GM12878 (cell line): Measurements from ENCODE around the gene RAD52. TPM values are rescaled to one million over a fixed set of nuclear protein-coding genes. Genes with fewer than 3 reads are reported as not detected.
A peak's percentile ranks its signal among the peaks of the same experiment; 100 is the strongest.

Experiments
- ATAC-seq: fragments of 200-7000 bp; cut with Tn5 transposase; 3 replicates; pipeline ENCODE4 v1.9.1; 2020; ENCODE audit warnings: mild to moderate bottlenecking, moderate library complexity
- BruUV-seq: library from RNA; stranded (reverse); fragments of 400-500 nt; replicated peaks from 2 replicates; lab custom pipeline; 2021; lab: Mats Ljungman, UMichigan
- CTCF ChIA-PET: fragments of 300-600 bp; sonication (Branson Sonifier 250); formaldehyde crosslinking; extraction: SDS; loops from one replicate; lab custom pipeline; 2021; ENCODE audit warnings: inconsistent platforms; lab: Yijun Ruan, JAX
- POLR2A ChIA-PET: fragments of 350-600 bp; formaldehyde crosslinking; extraction: SDS; loops from one replicate; lab custom pipeline; 2021; ENCODE audit warnings: inconsistent platforms; lab: Charles Lee
- RAD21 ChIA-PET: fragments of 300-600 bp; sonication (Branson Sonifier 250); formaldehyde crosslinking; loops from one replicate; lab custom pipeline; 2023; ENCODE audit warnings: antibody characterized with exemption; ENCODE audit not compliant: unreplicated experiment; lab: Charles Lee
- SMC1A ChIA-PET: fragments of 300-600 bp; sonication (Branson Sonifier 250); formaldehyde crosslinking; loops from one replicate; lab custom pipeline; 2023; ENCODE audit not compliant: unreplicated experiment, uncharacterized antibody; lab: Charles Lee
- DNase-seq: peaks from one replicate; pipeline ENCODE4 v3.0.0-alpha.2; 2011; ENCODE audit warnings: low read depth, low spot score
- FAIRE-seq: peaks from 3 replicates; lab custom pipeline; 2011; peaks lifted over from hg19 to GRCh38; lab: Jason Lieb, UNC
- H2AFZ ChIP-seq: 2 replicates; pipeline ENCODE4 v1.6.0; 2011; ENCODE audit warnings: low read depth, low read length, control low read depth; ENCODE audit not compliant: control insufficient read depth
- H3K27ac ChIP-seq: 2 replicates; pipeline ENCODE4 v1.5.1; 2011; ENCODE audit warnings: control low read depth; ENCODE audit not compliant: control insufficient read depth, insufficient read depth
- H3K27me3 ChIP-seq, 2 experiments: replicated peaks in 1 of 2; 2 replicates each; pipeline versions ENCODE4 v1.6.0 to v1.6.1; 2011; ENCODE audit warnings: low read length in 1 of 2; ENCODE audit not compliant: control insufficient read depth in 2 of 2, insufficient read depth in 2 of 2
- H3K36me3 ChIP-seq, 2 experiments: 2 replicates each; pipeline ENCODE4 v1.5.1; 2011; ENCODE audit warnings: low read length in 1 of 2; ENCODE audit not compliant: control insufficient read depth in 2 of 2, insufficient read depth in 2 of 2
- H3K4me1 ChIP-seq: 2 replicates; pipeline ENCODE4 v1.6.1; 2011; ENCODE audit warnings: mild to moderate bottlenecking, low read length, moderate library complexity, mixed read lengths; ENCODE audit not compliant: control insufficient read depth, insufficient read depth
- H3K4me2 ChIP-seq: 2 replicates; pipeline ENCODE4 v1.6.0; 2011; ENCODE audit warnings: control low read depth; ENCODE audit not compliant: control insufficient read depth, insufficient read depth
- H3K4me3 ChIP-seq: fragments of 200-600 bp; sonication (generic); 2 replicates; pipeline ENCODE4 v1.5.1; 2016
- H3K79me2 ChIP-seq: 2 replicates; pipeline ENCODE4 v1.6.0; 2011; ENCODE audit warnings: low read length; ENCODE audit not compliant: control insufficient read depth, insufficient read depth
- H3K9ac ChIP-seq: 2 replicates; pipeline ENCODE4 v1.8.0; 2011; ENCODE audit warnings: low read length, control low read depth, mixed read lengths; ENCODE audit not compliant: control insufficient read depth, insufficient read depth
- H3K9me3 ChIP-seq: replicated peaks from 3 replicates; pipeline ENCODE4 v1.5.1; 2011; ENCODE audit warnings: mild to moderate bottlenecking, low read length; ENCODE audit not compliant: control insufficient read depth, insufficient read depth
- H4K20me1 ChIP-seq: 2 replicates; pipeline ENCODE4 v1.6.0; 2011; ENCODE audit not compliant: control insufficient read depth, insufficient read depth
- CTCF ChIP-seq, 3 experiments: IDR thresholded peaks in 2 of 3; conservative IDR thresholded peaks in 1 of 3; 2 replicates each; pipeline ENCODE4 v1.5.1; 2011; ENCODE audit warnings: low read depth in 3 of 3, low read length in 3 of 3, mild to moderate bottlenecking in 3 of 3, control low read depth in 2 of 3, moderate library complexity in 2 of 3, inconsistent platforms in 1 of 3, mixed read lengths in 1 of 3; ENCODE audit not compliant: control insufficient read depth in 2 of 3, insufficient read depth in 1 of 3; ENCODE audit errors: extremely low read depth in 1 of 3
- CUX1 ChIP-seq: IDR thresholded peaks from 2 replicates; pipeline ENCODE4 v1.6.1; 2012; ENCODE audit warnings: improper control_type of control experiment, low read depth, low read length; ENCODE audit not compliant: insufficient replicate concordance
- KDM1A ChIP-seq: fragments of 200-600 bp; sonication (generic); IDR thresholded peaks from 2 replicates; pipeline ENCODE4 v1.6.1; 2016; ENCODE audit warnings: borderline replicate concordance
- MEF2A ChIP-seq: IDR thresholded peaks from 2 replicates; pipeline ENCODE4 v1.6.1; 2011; ENCODE audit warnings: low read depth, mild to moderate bottlenecking, low read length, moderate library complexity; ENCODE audit not compliant: insufficient read depth
- MLLT1 ChIP-seq: fragments of 450-650 bp; IDR thresholded peaks from 2 replicates; pipeline ENCODE4 v1.6.1; 2016; ENCODE audit warnings: mild to moderate bottlenecking
- NR2F1 ChIP-seq: fragments of 450-650 bp; conservative IDR thresholded peaks from 2 replicates; pipeline ENCODE4 v1.6.1; 2017; ENCODE audit warnings: mild to moderate bottlenecking
- YY1 ChIP-seq: IDR thresholded peaks from 2 replicates; pipeline ENCODE4 v1.6.1; 2011; ENCODE audit warnings: low read depth, mild to moderate bottlenecking, low read length
- WGBS: methylation state at CpG from one replicate; pipeline ENCODE4 v1.1.6; 2016; ENCODE audit warnings: low lambda C conversion rate; ENCODE audit not compliant: insufficient replicate concordance, insufficient coverage; ENCODE audit errors: missing lambda C conversion rate; 5-methylcytosine and 5-hydroxymethylcytosine counted together
- in situ Hi-C: fragments of 300-500 bp; cut with MboI; formaldehyde crosslinking; loops from 9 replicates; pipeline ENCODE4 v1.14.3; 2018; ENCODE audit warnings: mixed read lengths
- intact Hi-C: fragments of 100-400 bp; cut with micrococcal nuclease; formaldehyde crosslinking; loops from one replicate; pipeline ENCODE4 v1.14.2; 2022; ENCODE audit not compliant: unreplicated experiment
- polyA plus RNA-seq, 11 experiments: library from polyadenylated mRNA; depleted of rRNA in 4 of 11; unstranded in 6 of 11; stranded (reverse) in 5 of 11; fragments of >200 nt; fragmentation: Nextera tagmentation in 4 of 11; fragmentation: Illumina TruSeq in 1 of 11; extraction: Ambion mirVana in 4 of 11; extraction: Trizol in 1 of 11; gene quantifications; 1 replicate in 1 of 11; 2 replicates in 10 of 11; pipeline versions ENCODE4 v1.2.1 to v1.2.3, GENCODE V29; 2011 to 2016; ENCODE audit warnings: inconsistent platforms in 2 of 11, missing spikeins in 2 of 11, low read depth in 1 of 11
- total RNA-seq, 4 experiments: library from RNA; depleted of rRNA in 3 of 4; stranded (reverse); fragments of >200 nt in 3 of 4; fragmentation: Illumina TruSeq in 1 of 4; extraction: Trizol in 1 of 4; gene quantifications; 2 replicates each; pipeline versions ENCODE4 v1.2.1 to v1.2.3, GENCODE V29; 2013 to 2021

The RAD52 gene
- total and polyA plus RNA-seq, 10 of the 15 experiments (the other 5 are each of a cell fraction or from before 2014, with no cell fraction given): 2.0 to 15.7 (median 8.9) TPM

GRCh38 chr12:977156-977555 is 27.7 kb upstream of the RAD52 start:
- no peak overlapping the region for H2AFZ ChIP-seq
- TF ChIP-seq KDM1A (no peak), CTCF (IDR thresholded peaks at IDR 0.05 in 2 of 3, conservative IDR thresholded peaks at IDR 0.05 in 1 of 3; ENCODE audit: control insufficient read depth in 2 of 3, extremely low read depth in 1 of 3, insufficient read depth in 1 of 3, low read depth in 3 of 3, low read length in 3 of 3) (peak in 2 of 3 experiments; percentile 18 to 28; a peak in 1 of 6 replicates), YY1 (peak; percentile 46; the same call in 1 of the 2 replicates), NR2F1 (peak; percentile 74)
- TF ChIP-seq, all 136 proteins: peak for 3
- ATAC-seq: peak; percentile 38; the same call in 2 of the 3 replicates
- in situ Hi-C loops (no loop called here), intact Hi-C loops (no loop called here)
- DNase-seq: no peak
- CTCF ChIA-PET: no interaction called here
- Histone ChIP-seq H3K79me2 (no peaks in the 10 kb centered on the region), H3K9me3 (no peaks in the 10 kb centered on the region; the same call in 2 of the 3 replicates), H3K27me3 (peaks cover 0 to 3% of the 10 kb centered on the region in 2 experiments; a peak in 2 of 4 replicates), H4K20me1 (no peaks in the 10 kb centered on the region; the same call in 1 of the 2 replicates), H3K4me1 (0 out of 2 replicates have a peak, but pooled peaks cover 2% of the 10 kb centered on the region), H3K4me3 (no peak overlapping the region), H3K27ac (no peak overlapping the region), H3K36me3 (no peaks in the 10 kb centered on the region), H3K9ac (no peak overlapping the region), H3K4me2 (no peak overlapping the region)
- SMC1A ChIA-PET: no interaction called here
- RAD21 ChIA-PET: interaction anchor here (0.6 kb wide), 1 partner anchor 545 kb away, joined by 3 read pairs; no protein-coding TSS in a partner anchor
- POLR2A ChIA-PET: no interaction called here
- 42% methylated on average over 4 of the region's 4 CpGs for WGBS
- no peak for FAIRE-seq
- BruUV-seq: no TSS peak

- Histone ChIP-seq H3K4me1 (0 out of 2 replicates have a peak, but pooled peaks cover 2% of the 10 kb centered on the region), H3K9ac (no peak overlapping the region), H3K27ac (no peak overlapping the region), H4K20me1 (no peaks in the 10 kb centered on the region; the same call in 1 of the 2 replicates), H3K36me3 (no peaks in the 10 kb centered on the region), H2AFZ (no peak overlapping the region), H3K4me2 (no peak overlapping the region), H3K4me3 (no peak overlapping the region), H3K79me2 (no peaks in the 10 kb centered on the region), H3K27me3 (peaks cover 0 to 3% of the 10 kb centered on the region in 2 experiments; a peak in 1 of 4 replicates), H3K9me3 (no peaks in the 10 kb centered on the region; the same call in 2 of the 3 replicates)
- CTCF ChIA-PET: no interaction called here
- TF ChIP-seq MEF2A (no peak), MLLT1 (no peak), YY1 (no peak), CUX1 (no peak)
- intact Hi-C loops: no loop called here
- SMC1A ChIA-PET: no interaction called here
- no TSS peak for BruUV-seq
- in situ Hi-C loops: no loop called here
- DNase-seq (no peak), FAIRE-seq (no peak), ATAC-seq (no peak)
- 75% methylated on average over 6 of the region's 6 CpGs for WGBS
- POLR2A ChIA-PET: no interaction called here
- RAD21 ChIA-PET: no interaction called here
Measured at GRCh38 chr12:976644-977043, 27.1 kb upstream of the RAD52 start.
